NCI-H226 (cell line): ENCODE data around the gene TASP1.
"Not testable (repeated sequence)": the region's sequence is repeated elsewhere in the genome, so short reads cannot be mapped to it uniquely, and the experiment has no call there.

Experiments used
- DNase-seq: peaks from one replicate; pipeline ENCODE4 v3.0.0-alpha.2; 2015

Gene TASP1

DNA sequence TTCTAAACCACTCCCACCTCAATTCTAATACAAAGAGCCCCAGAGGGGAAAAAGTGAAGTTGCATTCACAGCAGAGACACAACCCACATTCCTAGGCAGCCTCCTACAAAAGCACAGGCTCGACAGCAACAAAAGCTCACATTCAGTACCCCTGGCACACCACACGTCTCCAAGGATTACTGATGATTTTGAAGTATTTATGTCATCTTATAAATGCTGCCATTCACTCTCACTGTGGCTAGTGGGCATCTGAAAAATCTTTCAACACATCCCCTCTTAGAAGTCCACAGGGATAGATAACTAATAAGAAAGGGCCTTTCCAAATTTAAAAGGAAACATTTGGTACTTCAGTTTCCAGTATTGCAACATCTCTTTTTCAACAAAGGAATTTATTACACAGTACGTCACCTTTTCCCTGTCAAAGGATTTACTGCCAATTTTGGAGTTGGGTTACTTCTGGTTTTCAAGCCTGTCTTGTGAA is 146.7 kb downstream of the TASP1 start:
- peak; percentile 38 for DNase-seq

DNA sequence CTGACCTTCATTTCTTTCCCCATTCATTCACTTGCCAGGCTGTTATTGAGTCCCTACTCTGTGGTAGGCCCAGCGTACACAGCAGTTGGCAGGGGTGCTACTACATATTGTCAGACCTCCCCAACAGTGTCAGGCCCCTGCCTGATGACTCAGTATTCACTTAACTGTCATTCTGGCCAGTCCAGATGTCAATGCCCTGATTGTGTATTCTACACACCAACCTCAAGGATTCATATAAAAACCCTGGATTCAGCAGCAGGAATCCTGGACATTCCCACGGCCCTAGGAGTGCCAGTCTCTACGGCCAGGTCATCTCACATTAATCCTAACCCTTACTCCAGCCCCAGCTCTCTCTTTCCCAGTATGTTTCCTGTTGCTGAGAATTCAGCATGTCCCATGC is 151.5 kb downstream of the TASP1 start:
- DNase-seq, result no peak

DNA sequence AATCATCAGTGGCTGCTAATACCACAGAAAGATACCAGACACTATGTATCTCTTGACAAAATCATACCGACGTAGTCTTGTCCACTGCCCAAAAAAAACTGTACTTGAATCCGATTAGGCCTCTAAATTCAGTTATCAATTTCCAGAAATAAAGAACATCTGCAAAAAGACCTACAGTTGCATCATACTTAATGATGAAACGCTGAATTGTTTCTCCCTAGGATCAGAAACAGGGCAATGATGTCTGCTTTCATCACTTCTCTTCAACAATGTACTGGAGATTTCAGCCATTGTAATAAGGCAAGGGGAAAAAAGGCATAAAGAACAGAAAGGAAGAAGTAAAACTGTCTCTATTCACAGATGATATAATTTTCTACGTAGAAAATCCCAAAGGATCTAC is 152.0 kb downstream of the TASP1 start:
- no peak for DNase-seq

DNA sequence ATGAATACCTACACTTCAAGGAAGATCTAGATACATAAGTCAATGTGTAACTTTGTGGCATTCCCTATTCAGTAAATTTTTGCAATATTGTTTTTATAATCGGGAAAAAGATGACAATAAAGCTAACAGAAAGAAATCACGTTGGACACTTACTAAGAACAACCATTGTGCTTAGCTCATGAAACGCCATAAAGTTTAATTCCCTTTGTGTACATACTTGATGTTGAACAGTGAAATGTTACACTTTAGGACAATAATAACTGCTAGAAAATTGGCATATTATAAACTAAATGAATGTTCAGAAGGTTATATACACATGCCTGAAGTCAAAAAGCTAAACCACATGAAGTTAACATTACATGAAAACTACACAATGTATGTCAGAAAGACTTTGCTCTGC is 153.2 kb downstream of the TASP1 start:
- DNase-seq, result no peak

DNA sequence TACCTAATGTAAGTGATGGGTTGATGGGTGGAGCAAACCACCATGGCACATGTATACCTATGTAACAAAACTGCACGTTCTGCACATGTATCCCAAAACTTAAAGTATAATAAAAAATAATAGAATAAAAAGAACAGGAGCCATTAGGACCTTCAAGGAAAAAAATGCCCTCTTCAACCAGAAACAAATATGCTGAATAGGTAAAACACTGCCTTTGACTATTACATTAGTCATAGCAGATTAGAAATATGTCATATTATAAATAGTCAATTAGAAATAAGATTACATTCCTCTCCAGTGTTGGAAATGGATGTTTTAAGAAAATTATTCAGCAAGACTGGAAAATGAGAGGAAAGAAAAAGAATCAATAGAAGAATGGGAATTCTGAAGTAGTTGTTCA is 153.7 kb downstream of the TASP1 start:
- not testable (repeated sequence) for DNase-seq

- DNase-seq, result not testable (repeated sequence)
Measured at GRCh38 chr20:13483472-13483871, 155.3 kb downstream of the TASP1 start.

GRCh38 chr20:13478366-13478765 is 160.4 kb downstream of the TASP1 start:
- no peak for DNase-seq

DNA sequence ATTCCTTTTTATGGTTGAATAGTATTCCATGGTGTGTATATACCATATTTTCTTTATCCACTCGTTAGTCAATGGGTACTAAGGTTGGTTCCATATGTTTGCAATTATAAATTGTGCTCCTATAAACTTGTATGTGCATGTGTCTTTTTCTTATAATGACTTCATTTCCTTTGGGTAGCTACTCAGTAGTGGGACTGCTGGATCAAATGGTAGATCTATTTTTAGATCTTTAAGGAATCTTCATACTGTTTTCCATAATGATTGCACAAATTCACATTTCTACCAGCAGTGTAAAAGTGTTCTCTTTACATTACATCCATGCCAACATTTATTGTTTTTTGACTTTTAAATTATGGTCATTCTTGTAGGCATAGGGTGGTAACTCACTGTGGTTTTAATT is 164.3 kb downstream of the TASP1 start:
- no peak for DNase-seq

- no peak for DNase-seq
Measured at GRCh38 chr20:13469262-13469661, 169.5 kb downstream of the TASP1 start.

DNA sequence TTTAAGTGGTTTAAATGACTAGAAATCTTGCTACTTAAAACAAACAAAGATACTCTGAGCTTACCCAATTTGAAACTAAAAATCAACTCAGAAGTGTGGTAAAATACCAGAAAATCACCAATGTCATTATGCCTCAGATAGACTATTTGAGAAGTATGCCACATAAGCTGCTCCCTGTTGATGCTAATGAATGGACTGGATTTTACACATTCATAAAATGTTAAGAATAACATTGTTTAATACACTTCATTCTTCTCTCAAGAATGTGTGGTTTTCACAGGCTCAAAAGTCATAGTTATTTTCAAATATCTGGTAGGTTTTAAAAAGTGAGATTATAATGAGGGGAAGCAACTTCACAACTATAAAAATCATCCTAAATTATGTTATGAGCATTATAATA is 170.6 kb downstream of the TASP1 start:
- DNase-seq, result no peak

DNA sequence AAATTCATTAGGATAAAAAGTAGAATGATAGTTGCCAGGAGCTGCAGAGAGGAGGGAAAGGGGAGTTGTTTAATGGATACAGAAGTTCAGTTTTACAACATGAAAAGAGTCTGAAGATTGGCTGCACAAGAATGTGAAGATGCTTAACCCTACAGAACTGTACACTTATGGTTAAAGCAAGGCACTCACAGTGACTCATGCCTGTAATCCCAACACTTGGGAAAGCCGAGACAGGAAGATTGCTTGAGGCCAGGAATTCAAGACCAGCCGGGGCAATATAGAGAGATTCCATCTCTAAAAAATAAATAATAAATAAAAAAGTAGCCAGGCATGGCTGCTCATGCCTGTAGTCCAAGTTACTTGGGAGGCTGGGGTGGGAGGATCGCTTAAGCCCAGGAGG is 174.0 kb downstream of the TASP1 start:
- DNase-seq, result peak; percentile 1

GRCh38 chr20:13461849-13462458 is 176.8 kb downstream of the TASP1 start:
- DNase-seq, result no peak

DNA sequence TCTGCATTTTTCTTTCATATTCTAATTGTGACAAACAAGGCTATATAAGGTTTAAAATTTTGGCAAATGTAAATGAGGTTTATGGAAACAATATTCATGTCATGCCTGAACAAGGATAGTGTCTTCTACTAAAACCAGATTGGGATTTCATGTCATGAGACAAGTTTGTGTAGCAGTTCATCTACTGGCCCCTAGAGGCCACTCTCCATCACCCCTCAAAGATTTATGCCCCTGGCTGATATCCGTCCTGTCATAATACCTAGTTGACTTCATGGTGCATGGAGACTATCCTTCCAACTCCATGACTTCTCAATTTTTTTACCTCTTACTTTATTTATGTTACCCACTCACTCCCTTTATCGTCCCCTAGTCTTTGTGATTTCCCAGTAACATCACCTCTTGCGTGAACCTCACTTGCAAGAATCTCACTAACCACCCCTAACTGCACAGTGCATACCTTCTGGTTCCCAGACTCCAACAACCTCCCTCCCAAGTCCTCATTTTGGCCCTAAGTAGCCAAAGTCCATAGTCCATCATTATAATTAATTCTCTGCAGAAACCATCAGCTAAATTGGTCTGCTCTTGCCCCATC is 179.8 kb downstream of the TASP1 start:
- no peak for DNase-seq

DNA sequence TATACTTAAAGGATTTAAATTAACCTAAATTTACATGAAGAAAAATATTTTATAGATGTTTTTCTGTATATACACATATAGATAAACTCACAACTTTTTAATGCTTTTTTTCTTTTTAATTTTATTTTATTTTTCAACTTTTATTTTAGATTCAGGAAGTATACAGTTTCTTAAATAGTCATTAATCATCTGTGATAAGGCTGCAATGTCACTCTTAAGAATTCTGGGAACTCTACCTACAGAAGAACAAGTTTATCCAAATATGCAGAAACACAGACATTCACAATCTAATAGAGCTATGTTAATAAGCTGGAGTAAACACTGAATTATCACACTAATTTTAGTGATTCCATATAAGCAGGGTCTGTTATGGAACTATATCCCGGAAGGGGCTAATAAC is 181.2 kb downstream of the TASP1 start:
- DNase-seq, result no peak

DNA sequence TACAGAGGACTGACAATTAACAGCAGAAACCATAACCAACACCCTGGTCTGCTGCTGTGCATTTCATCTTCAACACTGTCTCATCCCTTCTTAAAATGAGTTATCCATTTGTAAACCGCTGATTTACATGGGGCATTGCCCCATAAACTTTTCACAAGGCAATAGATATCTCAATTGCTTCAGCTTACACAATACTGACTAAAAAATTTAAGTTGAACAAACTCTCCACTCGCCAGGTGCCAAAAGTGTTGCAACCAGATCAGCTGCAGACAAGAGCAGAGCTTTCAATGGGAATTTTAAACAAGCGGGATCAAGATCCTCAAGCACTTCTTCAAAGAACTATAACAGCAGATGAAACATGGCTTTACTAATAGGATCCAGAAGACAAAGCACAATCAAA is 183.0 kb downstream of the TASP1 start:
- DNase-seq, result no peak

GRCh38 chr20:13453367-13453766 is 185.4 kb downstream of the TASP1 start:
- no peak for DNase-seq

GRCh38 chr20:13452470-13453124 is 186.1 kb downstream of the TASP1 start:
- no peak for DNase-seq

GRCh38 chr20:13449868-13450434 is 188.8 kb downstream of the TASP1 start:
- DNase-seq, result no peak

GRCh38 chr20:13447385-13448180 is 191.1 kb downstream of the TASP1 start:
- no peak for DNase-seq

GRCh38 chr20:13443690-13444089 is 195.0 kb downstream of the TASP1 start:
- no peak for DNase-seq

DNA sequence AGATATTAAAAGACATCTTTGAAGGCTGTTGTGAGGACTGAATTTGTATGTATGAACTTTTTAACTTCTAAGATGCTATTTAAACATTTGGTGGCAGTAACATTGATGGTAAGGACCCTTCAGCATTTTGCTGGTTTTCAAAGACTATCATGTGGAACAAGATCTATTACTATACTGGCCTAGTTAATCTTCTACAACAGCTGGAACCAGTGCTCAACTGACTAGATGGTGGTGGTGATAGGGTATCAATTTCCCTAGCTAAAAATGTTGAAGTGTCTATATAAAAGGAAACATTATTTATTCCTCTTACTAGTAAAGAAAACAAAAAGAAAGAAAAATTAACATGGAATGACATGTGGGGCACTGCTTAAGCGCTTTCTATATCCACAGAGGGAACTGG is 195.7 kb downstream of the TASP1 start:
- no peak for DNase-seq

GRCh38 chr20:13441388-13441787 is 197.3 kb downstream of the TASP1 start:
- DNase-seq, result no peak

- no peak for DNase-seq
Measured at GRCh38 chr20:13436530-13436929, 202.2 kb downstream of the TASP1 start.
